Measurements from ENCODE around the gene MEAK7. TPM values are rescaled to one million over a fixed set of nuclear protein-coding genes. Genes with fewer than 3 reads are reported as not detected.

The MEAK7 gene
- total RNA-seq, 1 donor from 2014 or later, result 13.0 TPM

- Histone ChIP-seq H3K9me3 (no peaks in the 10 kb centered on the region), H3K27ac (no peak overlapping the region), H3K4me3 (no peak overlapping the region), H3K36me3 (no peaks in the 10 kb centered on the region), H3K4me1 (peaks cover 21% of the 10 kb centered on the region), H3K27me3 (ENCODE audit: low read depth) (no peaks in the 10 kb centered on the region)
- TF ChIP-seq CTCF (IDR thresholded peaks at IDR 0.05), result no peak
- intact Hi-C loops (cut with DNase I), result no loop called here
- no peak for ATAC-seq
- peak; percentile 30 for DNase-seq
These were observed 4.8 kb upstream of the MEAK7 start for GRCh38 chr16:84509032-84509950.

GRCh38 chr16:84508502-84508901, 4.0 kb upstream of the MEAK7 start:
- Histone ChIP-seq H3K36me3 (no peaks in the 10 kb centered on the region), H3K27me3 (ENCODE audit: low read depth) (no peaks in the 10 kb centered on the region), H3K4me1 (peaks cover 27% of the 10 kb centered on the region), H3K27ac (no peak overlapping the region), H3K4me3 (no peak overlapping the region), H3K9me3 (no peaks in the 10 kb centered on the region)
- DNase-seq (peak; percentile 28), ATAC-seq (no peak)
- intact Hi-C loops (cut with DNase I), result no loop called here
- TF ChIP-seq CTCF (IDR thresholded peaks at IDR 0.05), result no peak

GRCh38 chr16:84507011-84507982, 2.8 kb upstream of the MEAK7 start:
- intact Hi-C loops (cut with DNase I), result no loop called here
- TF ChIP-seq CTCF (IDR thresholded peaks at IDR 0.05), result no peak
- Histone ChIP-seq H3K27me3 (ENCODE audit: low read depth) (no peaks in the 10 kb centered on the region), H3K9me3 (no peaks in the 10 kb centered on the region), H3K27ac (no peak overlapping the region), H3K4me1 (peaks cover 32% of the 10 kb centered on the region), H3K4me3 (peak overlapping the region; percentile 17), H3K36me3 (no peaks in the 10 kb centered on the region)
- ATAC-seq (no peak), DNase-seq (peak; percentile 45)

GRCh38 chr16:84505249-84506187, 1.1 kb upstream of the MEAK7 start:
- DNase-seq (peak; percentile 43), ATAC-seq (no peak)
- peak overlapping the region; percentile 88 for H3K27ac ChIP-seq
- no peaks in the 10 kb centered on the region for H3K27me3 ChIP-seq (ENCODE audit: low read depth)
- intact Hi-C loops (cut with DNase I), result no loop called here
- no peaks in the 10 kb centered on the region for H3K9me3 ChIP-seq
- no peak for TF ChIP-seq CTCF (IDR thresholded peaks at IDR 0.05)
- peaks cover 24% of the 10 kb centered on the region for H3K4me1 ChIP-seq
- peak overlapping the region; percentile 87 for H3K4me3 ChIP-seq
- H3K36me3 ChIP-seq, result no peaks in the 10 kb centered on the region
